Brain microvascular endothelial cell (primary cell): ENCODE data around the gene GABRB1.

Source experiments
- DNase-seq: peaks from one replicate; pipeline ENCODE4 v3.0.0-alpha.2; 2020
- H3K27ac ChIP-seq: fragments of 250-450 bp; sonication (Bioruptor Pico); 2 replicates; pipeline ENCODE4 v1.5.1; 2020; ENCODE audit warnings: mild to moderate bottlenecking, moderate library complexity
- H3K27me3 ChIP-seq: fragments of 250-450 bp; sonication (Bioruptor Pico); replicated peaks from 2 replicates; pipeline ENCODE4 v1.5.1; 2020; ENCODE audit warnings: mild to moderate bottlenecking
- H3K36me3 ChIP-seq: fragments of 250-450 bp; sonication (Bioruptor Pico); replicated peaks from 2 replicates; pipeline ENCODE4 v1.5.1; 2020; ENCODE audit warnings: mild to moderate bottlenecking
- H3K4me3 ChIP-seq: 2 replicates; pipeline ENCODE4 v1.5.1; 2011; ENCODE audit warnings: low read depth, mild to moderate bottlenecking, control low read depth, low read length, moderate library complexity
- in situ Hi-C: cut with HindIII; loops from 2 replicates; pipeline ENCODE4 v1.10.0; 2017; ENCODE audit warnings: low sequenced_read_pairs, low pct_ligation_motif_present
- TF ChIP-seq, protein P1 (sequence below): IDR thresholded peaks from 2 replicates; pipeline ENCODE4 v1.5.1; 2011; ENCODE audit warnings: low read depth, mild to moderate bottlenecking, moderate library complexity, low read length, control low read depth, inconsistent platforms; ENCODE audit errors: missing control alignments

The GABRB1 gene

GRCh38 chr4:47032405-47033106, 1.2 kb downstream of the GABRB1 start:
- no peaks in the 10 kb centered on the region for H3K27me3 ChIP-seq
- in situ Hi-C loops: no loop called here
- H3K27ac ChIP-seq: no peak overlapping the region
- H3K36me3 ChIP-seq: no peaks in the 10 kb centered on the region
- DNase-seq: peak; percentile 56
- peak overlapping the region; percentile 71 for H3K4me3 ChIP-seq
- TF ChIP-seq, protein P1, sequence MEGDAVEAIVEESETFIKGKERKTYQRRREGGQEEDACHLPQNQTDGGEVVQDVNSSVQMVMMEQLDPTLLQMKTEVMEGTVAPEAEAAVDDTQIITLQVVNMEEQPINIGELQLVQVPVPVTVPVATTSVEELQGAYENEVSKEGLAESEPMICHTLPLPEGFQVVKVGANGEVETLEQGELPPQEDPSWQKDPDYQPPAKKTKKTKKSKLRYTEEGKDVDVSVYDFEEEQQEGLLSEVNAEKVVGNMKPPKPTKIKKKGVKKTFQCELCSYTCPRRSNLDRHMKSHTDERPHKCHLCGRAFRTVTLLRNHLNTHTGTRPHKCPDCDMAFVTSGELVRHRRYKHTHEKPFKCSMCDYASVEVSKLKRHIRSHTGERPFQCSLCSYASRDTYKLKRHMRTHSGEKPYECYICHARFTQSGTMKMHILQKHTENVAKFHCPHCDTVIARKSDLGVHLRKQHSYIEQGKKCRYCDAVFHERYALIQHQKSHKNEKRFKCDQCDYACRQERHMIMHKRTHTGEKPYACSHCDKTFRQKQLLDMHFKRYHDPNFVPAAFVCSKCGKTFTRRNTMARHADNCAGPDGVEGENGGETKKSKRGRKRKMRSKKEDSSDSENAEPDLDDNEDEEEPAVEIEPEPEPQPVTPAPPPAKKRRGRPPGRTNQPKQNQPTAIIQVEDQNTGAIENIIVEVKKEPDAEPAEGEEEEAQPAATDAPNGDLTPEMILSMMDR: peak; percentile 94

DNA sequence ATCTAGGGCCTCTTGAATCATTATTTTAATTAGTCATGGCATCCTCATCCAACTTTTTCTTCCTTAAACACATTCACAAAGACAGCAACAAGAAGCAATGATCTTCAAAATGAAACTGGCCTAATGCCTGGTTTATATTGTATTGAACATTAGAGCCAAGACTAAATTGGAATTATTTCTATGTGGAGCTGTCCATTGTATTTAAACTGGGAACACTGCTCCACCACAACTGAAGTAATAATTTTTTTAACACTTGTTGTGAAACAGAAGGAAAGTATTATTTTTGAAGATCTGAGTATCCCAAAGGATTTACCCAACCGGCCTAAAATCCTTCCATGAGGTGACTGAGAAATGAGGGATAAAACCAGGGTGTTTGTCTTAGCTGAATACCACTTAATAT, 6.9 kb downstream of the GABRB1 start:
- TF ChIP-seq, protein P1: no peak
- Histone ChIP-seq H3K27me3 (no peaks in the 10 kb centered on the region), H3K36me3 (no peaks in the 10 kb centered on the region), H3K27ac (no peak overlapping the region), H3K4me3 (no peak overlapping the region)
- no peak for DNase-seq
- in situ Hi-C loops: no loop called here

- Histone ChIP-seq H3K27ac (no peak overlapping the region), H3K27me3 (no peaks in the 10 kb centered on the region), H3K4me3 (no peak overlapping the region), H3K36me3 (no peaks in the 10 kb centered on the region)
- TF ChIP-seq, protein P1: no peak
- no peak for DNase-seq
- in situ Hi-C loops: no loop called here
Measured at GRCh38 chr4:47040828-47041227, 9.5 kb downstream of the GABRB1 start.

- TF ChIP-seq, protein P1: no peak
- in situ Hi-C loops: no loop called here
- Histone ChIP-seq H3K27me3 (no peaks in the 10 kb centered on the region), H3K36me3 (no peaks in the 10 kb centered on the region), H3K27ac (no peak overlapping the region), H3K4me3 (no peak overlapping the region)
- DNase-seq: no peak
Measured at GRCh38 chr4:47043821-47044220, 12.5 kb downstream of the GABRB1 start.

DNA sequence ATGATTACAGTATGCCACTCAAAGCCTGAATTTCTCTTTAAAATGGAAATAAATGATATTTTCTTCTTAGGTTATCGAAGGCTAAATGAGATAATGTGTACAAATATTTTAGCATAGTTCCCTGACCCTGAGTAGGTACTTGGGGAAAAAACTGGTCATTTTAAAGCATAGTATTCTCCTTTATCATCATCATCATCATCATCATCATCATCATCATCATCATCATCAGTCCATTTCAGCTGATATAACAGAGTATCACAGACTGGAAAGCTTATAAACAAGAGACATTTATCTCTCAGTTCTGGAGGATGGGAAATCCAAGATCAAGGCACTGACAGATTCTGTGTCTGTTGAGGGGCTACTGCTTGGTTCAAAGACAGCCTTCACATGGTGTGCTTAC, 13.9 kb downstream of the GABRB1 start:
- in situ Hi-C loops: no loop called here
- DNase-seq: no peak
- no peak overlapping the region for H3K27ac ChIP-seq
- H3K27me3 ChIP-seq: no peaks in the 10 kb centered on the region
- no peak overlapping the region for H3K4me3 ChIP-seq
- no peaks in the 10 kb centered on the region for H3K36me3 ChIP-seq
- TF ChIP-seq, protein P1: no peak

- no peak overlapping the region for H3K4me3 ChIP-seq
- no peaks in the 10 kb centered on the region for H3K36me3 ChIP-seq
- H3K27me3 ChIP-seq: no peaks in the 10 kb centered on the region
- TF ChIP-seq, protein P1: no peak
- in situ Hi-C loops: no loop called here
- no peak overlapping the region for H3K27ac ChIP-seq
- no peak for DNase-seq
Measured at GRCh38 chr4:47049347-47049746, 18.0 kb downstream of the GABRB1 start.
